Effector memory CD4-positive, alpha-beta T cell (primary cell): ENCODE results near the gene OTULIN.

Experiments used
- DNase-seq, 3 donors: peaks; one replicate each; pipeline ENCODE4 v3.0.0-alpha.2; 2020
- H3K27ac ChIP-seq: 2 replicates; pipeline ENCODE4 v1.7.0; 2013; ENCODE audit warnings: mild to moderate bottlenecking, low read length, moderate library complexity; ENCODE audit not compliant: insufficient read depth, poor library complexity, severe bottlenecking
- H3K27me3 ChIP-seq: replicated peaks from 2 replicates; pipeline ENCODE4 v1.7.0; 2013; ENCODE audit warnings: mild to moderate bottlenecking, low read length; ENCODE audit not compliant: insufficient read depth, control insufficient read depth, poor library complexity, severe bottlenecking
- H3K36me3 ChIP-seq: 2 replicates; pipeline ENCODE4 v1.7.0; 2013; ENCODE audit warnings: mild to moderate bottlenecking, low read length, moderate library complexity; ENCODE audit not compliant: control insufficient read depth, insufficient read depth
- H3K4me1 ChIP-seq: 2 replicates; pipeline ENCODE4 v1.7.0; 2013; ENCODE audit warnings: low read length, mild to moderate bottlenecking; ENCODE audit not compliant: control insufficient read depth, insufficient read depth, poor library complexity, severe bottlenecking
- H3K4me3 ChIP-seq: 2 replicates; pipeline ENCODE4 v1.7.0; 2013; ENCODE audit warnings: low read length, low read depth, mild to moderate bottlenecking; ENCODE audit not compliant: insufficient read depth, poor library complexity, severe bottlenecking
- H3K9me3 ChIP-seq: 2 replicates; pipeline ENCODE4 v1.7.0; 2013; ENCODE audit warnings: mild to moderate bottlenecking, low read length, moderate library complexity; ENCODE audit not compliant: control insufficient read depth
- total RNA-seq, 3 donors: gene quantifications; one replicate each; lab custom pipeline; 2026; lab: John Stamatoyannopoulos, UW

The OTULIN gene
- total RNA-seq: 89.6 to 142 (median 132) reads per million in 3 donors

DNA sequence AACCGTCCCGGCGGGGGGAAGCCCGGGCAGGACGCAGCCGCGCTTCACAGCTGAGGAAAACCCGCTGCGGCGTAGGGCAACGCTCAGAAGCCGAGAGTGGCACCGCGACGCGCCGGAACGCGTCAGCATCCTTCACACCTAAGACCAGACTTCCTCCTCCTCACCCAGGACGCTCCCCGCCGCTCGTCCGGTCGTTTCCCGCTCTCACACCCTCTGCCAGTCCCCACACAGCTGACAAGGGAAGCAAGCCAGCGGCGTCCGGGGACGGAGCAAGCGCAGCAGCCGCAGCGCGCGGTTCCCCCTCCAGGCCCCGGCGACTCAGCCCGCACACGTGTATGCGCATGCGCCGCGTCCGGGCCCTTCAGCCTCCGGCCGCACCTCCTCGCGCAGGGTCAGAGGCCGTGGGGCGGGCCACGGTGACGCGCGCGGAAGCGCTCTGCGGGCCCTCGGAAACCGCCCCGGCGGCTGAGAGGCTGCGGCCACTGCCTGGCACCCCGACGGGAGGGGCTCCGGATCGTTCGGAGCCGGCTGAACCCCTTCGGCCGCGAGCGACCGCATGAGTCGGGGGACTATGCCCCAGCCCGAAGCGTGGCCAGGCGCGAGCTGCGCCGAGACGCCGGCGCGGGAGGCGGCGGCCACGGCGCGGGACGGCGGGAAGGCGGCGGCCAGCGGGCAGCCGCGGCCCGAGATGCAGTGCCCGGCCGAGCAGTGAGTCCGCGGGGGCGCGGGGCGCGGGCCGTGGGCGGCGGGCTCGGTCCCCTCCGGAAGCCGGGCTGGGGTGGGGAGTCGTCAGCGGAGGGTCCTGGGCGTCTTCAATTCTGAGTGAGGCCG lies at the start of gene OTULIN:
OTULIN (plus strand) TSS at position 449 of the 831 bp plus-strand sequence; CDS start at position 557, 108 bp downstream.
- Histone ChIP-seq H3K27ac (peak within 1 kb of the TSS; percentile 85), H3K27me3 (no peaks in the 10 kb centered on the region), H3K9me3 (no peaks in the 10 kb centered on the region), H3K36me3 (no peaks in the 10 kb centered on the region), H3K4me1 (peaks cover 37% of the 10 kb centered on the region), H3K4me3 (peak within 1 kb of the TSS; percentile 67)
- peak; percentile 78 to 84 (median 79) for DNase-seq

DNA sequence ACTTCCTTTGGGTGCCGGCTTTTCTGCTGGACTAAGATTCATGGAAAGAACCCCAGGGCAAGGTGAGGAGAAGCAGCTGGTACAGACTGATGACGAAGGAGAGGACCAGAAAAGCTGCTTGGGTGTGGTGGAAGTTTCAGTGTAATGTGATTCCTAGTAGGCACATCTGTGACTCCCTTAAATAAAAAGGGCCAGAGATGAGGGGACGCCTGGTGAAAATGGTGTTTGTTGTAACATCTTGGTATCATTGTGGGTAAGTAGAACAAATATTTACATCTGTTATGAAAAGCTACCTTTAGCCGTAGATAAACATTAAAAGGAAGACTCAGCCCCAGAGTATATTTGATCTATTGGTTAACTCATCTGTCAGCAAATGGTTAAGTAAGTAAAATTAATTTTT lies 49.2 kb upstream of the OTULIN start:
- no peaks in the 10 kb centered on the region for H3K9me3 ChIP-seq
- no peak overlapping the region for H3K4me3 ChIP-seq
- no peaks in the 10 kb centered on the region for H3K4me1 ChIP-seq
- peaks cover 31% of the 10 kb centered on the region for H3K36me3 ChIP-seq
- H3K27me3 ChIP-seq: no peaks in the 10 kb centered on the region
- no peak overlapping the region for H3K27ac ChIP-seq
- no peak for DNase-seq

DNA sequence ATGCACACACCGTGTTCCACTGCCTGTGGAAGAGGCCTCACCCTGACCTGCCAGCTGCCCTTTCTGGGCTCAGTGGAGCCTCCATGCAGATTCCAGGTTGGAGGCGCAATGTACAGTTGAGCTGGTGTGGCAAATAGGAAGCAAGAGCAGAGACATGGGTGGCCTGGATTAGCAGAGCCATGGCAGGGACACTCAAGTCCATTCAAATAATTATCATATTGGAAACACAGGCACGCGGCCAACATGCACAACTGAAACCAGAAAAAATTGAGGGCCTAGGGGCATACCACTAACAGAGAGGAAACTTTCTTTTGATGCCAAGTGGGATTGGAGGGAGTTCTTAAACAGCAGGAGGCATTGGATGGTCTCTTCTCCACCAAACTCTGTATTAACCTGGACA lies 47.1 kb upstream of the OTULIN start:
- Histone ChIP-seq H3K4me3 (no peak overlapping the region), H3K36me3 (peaks cover 18% of the 10 kb centered on the region), H3K27ac (no peak overlapping the region), H3K9me3 (no peaks in the 10 kb centered on the region), H3K4me1 (no peaks in the 10 kb centered on the region), H3K27me3 (no peaks in the 10 kb centered on the region)
- no peak for DNase-seq

DNA sequence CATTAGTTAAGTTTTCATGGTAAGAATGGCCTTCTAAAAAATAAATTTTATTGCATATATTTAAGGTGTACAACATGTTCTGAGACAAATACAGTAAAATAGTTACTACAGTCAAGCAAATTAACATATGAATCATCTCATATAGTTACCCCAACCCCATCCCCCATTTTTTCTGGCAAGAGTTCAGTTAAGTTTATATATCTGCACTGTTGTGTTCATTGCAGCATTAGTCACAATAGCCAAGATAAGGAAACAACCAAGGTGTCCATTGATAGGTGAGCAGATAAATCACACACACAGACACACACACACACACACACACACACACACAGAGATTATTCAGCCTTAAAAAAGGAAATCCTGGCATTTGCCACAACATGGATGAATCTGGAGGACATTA lies 37.2 kb upstream of the OTULIN start:
- H3K4me3 ChIP-seq: no peak overlapping the region
- no peaks in the 10 kb centered on the region for H3K4me1 ChIP-seq
- no peaks in the 10 kb centered on the region for H3K27me3 ChIP-seq
- no peak for DNase-seq
- H3K36me3 ChIP-seq: no peaks in the 10 kb centered on the region
- no peaks in the 10 kb centered on the region for H3K9me3 ChIP-seq
- no peak overlapping the region for H3K27ac ChIP-seq

GRCh38 chr5:14628346-14628745 lies 36.2 kb upstream of the OTULIN start:
- no peak overlapping the region for H3K27ac ChIP-seq
- no peaks in the 10 kb centered on the region for H3K9me3 ChIP-seq
- no peaks in the 10 kb centered on the region for H3K27me3 ChIP-seq
- H3K4me3 ChIP-seq: no peak overlapping the region
- DNase-seq: peak in 1 of 3 donors; percentile 2
- H3K4me1 ChIP-seq: no peaks in the 10 kb centered on the region
- H3K36me3 ChIP-seq: no peaks in the 10 kb centered on the region

DNA sequence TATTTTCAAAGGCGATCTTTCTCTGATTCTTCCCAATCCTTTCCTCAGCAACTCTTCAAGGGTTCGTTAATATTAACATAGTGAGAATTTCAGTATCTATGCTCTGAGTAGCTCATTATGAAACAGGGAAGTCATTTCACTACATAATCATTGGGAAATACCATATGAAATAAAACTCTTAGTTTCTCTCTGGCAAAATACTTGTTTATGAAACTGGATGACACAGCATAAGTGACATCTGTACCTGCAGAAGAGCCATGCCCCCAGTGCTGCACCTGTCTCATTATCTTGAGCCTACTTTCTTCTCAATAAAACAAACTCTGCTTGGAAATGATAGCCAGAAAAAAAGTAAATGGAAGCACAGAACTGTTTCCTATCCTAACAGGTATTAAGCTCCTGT lies 33.8 kb upstream of the OTULIN start:
- no peak overlapping the region for H3K27ac ChIP-seq
- no peaks in the 10 kb centered on the region for H3K9me3 ChIP-seq
- H3K4me1 ChIP-seq: no peaks in the 10 kb centered on the region
- no peaks in the 10 kb centered on the region for H3K27me3 ChIP-seq
- no peak overlapping the region for H3K4me3 ChIP-seq
- no peak for DNase-seq
- no peaks in the 10 kb centered on the region for H3K36me3 ChIP-seq

DNA sequence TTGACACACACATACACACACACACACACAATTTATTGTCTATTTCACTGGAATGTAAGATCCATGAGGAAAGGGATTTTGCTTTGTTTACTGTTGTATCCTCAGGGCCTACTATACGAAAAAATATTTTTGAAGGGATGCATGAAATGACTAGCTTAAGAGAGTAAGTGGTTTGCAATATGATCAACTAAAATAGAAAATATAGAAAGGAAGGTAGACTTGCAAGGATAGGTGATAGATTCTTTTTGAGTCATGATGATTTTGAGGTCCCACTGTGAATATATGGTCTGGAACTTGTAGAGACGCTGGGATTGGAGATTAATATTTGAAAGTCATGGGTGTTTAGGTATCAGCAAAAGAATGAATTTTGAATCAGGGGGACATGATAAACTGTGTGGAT lies 28.9 kb upstream of the OTULIN start:
- no peaks in the 10 kb centered on the region for H3K9me3 ChIP-seq
- no peak overlapping the region for H3K27ac ChIP-seq
- no peaks in the 10 kb centered on the region for H3K4me1 ChIP-seq
- H3K4me3 ChIP-seq: no peak overlapping the region
- H3K36me3 ChIP-seq: no peaks in the 10 kb centered on the region
- no peak for DNase-seq
- no peaks in the 10 kb centered on the region for H3K27me3 ChIP-seq

- Histone ChIP-seq H3K27ac (no peak overlapping the region), H3K27me3 (no peaks in the 10 kb centered on the region), H3K4me3 (no peak overlapping the region), H3K36me3 (no peaks in the 10 kb centered on the region), H3K9me3 (no peaks in the 10 kb centered on the region), H3K4me1 (no peaks in the 10 kb centered on the region)
- DNase-seq: no peak
These were observed 23.8 kb upstream of the OTULIN start for GRCh38 chr5:14640765-14641164.

DNA sequence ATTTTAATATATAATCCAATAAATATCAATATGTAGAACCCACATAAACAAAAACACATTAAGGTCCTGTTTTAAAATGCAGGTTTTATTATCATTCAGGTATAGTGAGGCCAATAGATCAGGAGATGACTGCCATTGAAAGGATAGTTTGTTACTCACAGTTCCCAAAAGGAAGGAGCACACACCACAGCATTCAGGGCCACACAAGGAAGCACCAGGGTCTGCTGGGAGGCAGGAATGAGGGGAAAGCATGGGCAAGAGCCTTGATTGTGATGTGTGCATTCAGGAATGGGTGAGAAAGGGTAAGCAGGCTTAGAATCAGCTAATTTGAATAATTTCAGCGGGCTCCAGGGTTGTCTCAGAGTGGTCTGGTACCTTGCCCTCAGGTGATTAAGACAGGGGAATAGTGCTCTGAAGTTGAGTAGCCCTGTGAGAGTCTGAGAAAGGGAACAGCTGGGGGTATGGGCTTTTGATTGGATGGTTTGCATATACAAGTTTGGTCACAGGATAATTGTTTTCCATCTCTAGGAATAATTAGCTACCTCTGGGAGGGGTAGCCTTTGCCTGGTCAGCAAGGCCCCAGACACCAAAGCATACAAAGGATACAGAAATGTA lies 19.8 kb upstream of the OTULIN start:
- no peak overlapping the region for H3K27ac ChIP-seq
- no peaks in the 10 kb centered on the region for H3K27me3 ChIP-seq
- no peak for DNase-seq
- H3K36me3 ChIP-seq: no peaks in the 10 kb centered on the region
- H3K4me3 ChIP-seq: no peak overlapping the region
- no peaks in the 10 kb centered on the region for H3K4me1 ChIP-seq
- no peaks in the 10 kb centered on the region for H3K9me3 ChIP-seq

DNA sequence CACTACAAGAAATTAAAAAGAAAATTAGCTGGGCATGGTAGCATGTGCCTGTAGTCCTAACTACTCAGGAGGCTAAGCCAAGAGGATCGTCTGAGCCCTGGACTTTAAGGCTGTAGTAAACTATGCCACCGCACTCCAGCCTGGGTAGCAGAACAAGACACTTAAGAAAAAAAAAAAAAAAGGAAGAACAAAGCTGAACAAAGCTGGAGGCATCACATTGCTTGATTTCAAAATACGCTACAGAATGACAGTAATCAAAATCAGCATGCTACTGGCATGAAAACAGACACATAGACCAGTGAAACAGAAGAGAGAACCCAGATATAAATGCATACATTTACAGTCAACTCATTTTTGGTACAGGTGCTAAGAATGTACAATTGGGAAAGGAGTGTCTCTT lies 14.5 kb upstream of the OTULIN start:
- H3K27me3 ChIP-seq: no peaks in the 10 kb centered on the region
- H3K9me3 ChIP-seq: no peaks in the 10 kb centered on the region
- DNase-seq: no peak
- H3K4me3 ChIP-seq: no peak overlapping the region
- H3K4me1 ChIP-seq: no peaks in the 10 kb centered on the region
- H3K36me3 ChIP-seq: no peaks in the 10 kb centered on the region
- no peak overlapping the region for H3K27ac ChIP-seq
